HG03378 (cell line): Measurements from ENCODE around the gene PTTG1IP.
"Not testable (repeated sequence)": the region's sequence is repeated elsewhere in the genome, so short reads cannot be mapped to it uniquely, and the experiment has no call there.

ENCODE experiments used
- ATAC-seq: cut with Tn5 transposase; IDR thresholded peaks from one replicate; pipeline ENCODE4 v1.9.1; 2021; ENCODE audit warnings: mild to moderate bottlenecking, moderate library complexity; ENCODE audit not compliant: unreplicated experiment

PTTG1IP gene

GRCh38 chr21:44846224-44846484 is 27.3 kb downstream of the PTTG1IP start:
- ATAC-seq, result no peak

- ATAC-seq, result no peak
Measured at GRCh38 chr21:44845418-44846223, 27.9 kb downstream of the PTTG1IP start.

- ATAC-seq, result no peak
Measured at GRCh38 chr21:44844256-44844655, 29.2 kb downstream of the PTTG1IP start.

GRCh38 chr21:44842721-44843445 is 30.6 kb downstream of the PTTG1IP start:
- ATAC-seq, result no peak

- no peak for ATAC-seq
Measured at GRCh38 chr21:44842087-44842486, 31.4 kb downstream of the PTTG1IP start.

- ATAC-seq, result no peak
Measured at GRCh38 chr21:44840771-44841170, 32.7 kb downstream of the PTTG1IP start.

- ATAC-seq, result no peak
Measured at GRCh38 chr21:44838951-44839350, 34.5 kb downstream of the PTTG1IP start.

- no peak for ATAC-seq
Measured at GRCh38 chr21:44838039-44838895, 35.2 kb downstream of the PTTG1IP start.

GRCh38 chr21:44837537-44837936 is 36.0 kb downstream of the PTTG1IP start:
- no peak for ATAC-seq

- no peak for ATAC-seq
Measured at GRCh38 chr21:44836666-44837471, 36.6 kb downstream of the PTTG1IP start.

- ATAC-seq, result no peak
Measured at GRCh38 chr21:44836349-44836665, 37.2 kb downstream of the PTTG1IP start.

GRCh38 chr21:44835647-44835973 is 37.9 kb downstream of the PTTG1IP start:
- ATAC-seq, result no peak

GRCh38 chr21:44834951-44835646 is 38.4 kb downstream of the PTTG1IP start:
- no peak for ATAC-seq

- ATAC-seq, result no peak
Measured at GRCh38 chr21:44834231-44834950, 39.1 kb downstream of the PTTG1IP start.

- no peak for ATAC-seq
Measured at GRCh38 chr21:44833663-44834062, 39.8 kb downstream of the PTTG1IP start.

GRCh38 chr21:44832516-44833255 is 40.8 kb downstream of the PTTG1IP start:
- ATAC-seq, result not testable (repeated sequence)

GRCh38 chr21:44831227-44831860 is 42.1 kb downstream of the PTTG1IP start:
- no peak for ATAC-seq

- ATAC-seq, result no peak
Measured at GRCh38 chr21:44829507-44830092, 43.9 kb downstream of the PTTG1IP start.
